Activated CD8-positive, alpha-beta T cell treated with anti-CD3 and anti-CD28 coated beads for 36 hours (primary cell): Measurements from ENCODE around the gene KCNN1. TPM values are rescaled to one million over a fixed set of nuclear protein-coding genes. Genes with fewer than 3 reads are reported as not detected.

Source experiments
- ATAC-seq: fragments of 200-7000 bp; cut with Tn5 transposase; one replicate; pipeline ENCODE4 v1.10.0; 2021; ENCODE audit warnings: mild to moderate bottlenecking, moderate library complexity
- CTCF ChIA-PET: fragments of 350-600 bp; sonication (Branson Sonifier 250); formaldehyde crosslinking; loops from one replicate; lab custom pipeline; 2021; ENCODE audit warnings: antibody characterized with exemption; lab: Charles Lee
- POLR2A ChIA-PET: fragments of 350-600 bp; sonication (Branson Sonifier 250); formaldehyde crosslinking; loops from one replicate; lab custom pipeline; 2021; ENCODE audit warnings: antibody characterized with exemption; lab: Charles Lee
- DNase-seq: peaks from one replicate; pipeline ENCODE4 v3.0.0-alpha.2; 2020
- H3K27ac Mint-ChIP-seq: one replicate; pipeline ENCODE4 v1.8.0; 2021; ENCODE audit warnings: mild to moderate bottlenecking, mixed read lengths
- H3K27me3 Mint-ChIP-seq: one replicate; pipeline ENCODE4 v1.8.0; 2021; ENCODE audit warnings: mixed read lengths
- H3K36me3 Mint-ChIP-seq: one replicate; pipeline ENCODE4 v1.8.0; 2021; ENCODE audit warnings: low read depth, mixed read lengths
- H3K4me1 Mint-ChIP-seq: one replicate; pipeline ENCODE4 v1.8.0; 2021; ENCODE audit warnings: low read depth, mixed read lengths
- H3K4me3 Mint-ChIP-seq: one replicate; pipeline ENCODE4 v1.8.0; 2021; ENCODE audit warnings: mild to moderate bottlenecking, moderate library complexity, mixed read lengths
- H3K9me3 Mint-ChIP-seq: one replicate; pipeline ENCODE4 v1.8.0; 2021; ENCODE audit warnings: mixed read lengths
- intact Hi-C: fragments of 100-400 bp; cut with micrococcal nuclease; formaldehyde crosslinking; loops from one replicate; pipeline ENCODE4 v1.10.0; 2022
- total RNA-seq, 2 experiments: library from RNA; stranded (reverse); gene quantifications; one replicate each; pipeline ENCODE4 v1.2.3, GENCODE V29; 2021
- TF ChIP-seq, protein P1 (sequence below): fragments of 200-600 bp; IDR thresholded peaks from one replicate; pipeline ENCODE4 v1.8.0; 2022; ENCODE audit warnings: antibody characterized with exemption, mild to moderate bottlenecking

KCNN1 gene
- total RNA-seq, 2 experiments from 2014 or later, result 0.25 to 1.7 TPM

DNA sequence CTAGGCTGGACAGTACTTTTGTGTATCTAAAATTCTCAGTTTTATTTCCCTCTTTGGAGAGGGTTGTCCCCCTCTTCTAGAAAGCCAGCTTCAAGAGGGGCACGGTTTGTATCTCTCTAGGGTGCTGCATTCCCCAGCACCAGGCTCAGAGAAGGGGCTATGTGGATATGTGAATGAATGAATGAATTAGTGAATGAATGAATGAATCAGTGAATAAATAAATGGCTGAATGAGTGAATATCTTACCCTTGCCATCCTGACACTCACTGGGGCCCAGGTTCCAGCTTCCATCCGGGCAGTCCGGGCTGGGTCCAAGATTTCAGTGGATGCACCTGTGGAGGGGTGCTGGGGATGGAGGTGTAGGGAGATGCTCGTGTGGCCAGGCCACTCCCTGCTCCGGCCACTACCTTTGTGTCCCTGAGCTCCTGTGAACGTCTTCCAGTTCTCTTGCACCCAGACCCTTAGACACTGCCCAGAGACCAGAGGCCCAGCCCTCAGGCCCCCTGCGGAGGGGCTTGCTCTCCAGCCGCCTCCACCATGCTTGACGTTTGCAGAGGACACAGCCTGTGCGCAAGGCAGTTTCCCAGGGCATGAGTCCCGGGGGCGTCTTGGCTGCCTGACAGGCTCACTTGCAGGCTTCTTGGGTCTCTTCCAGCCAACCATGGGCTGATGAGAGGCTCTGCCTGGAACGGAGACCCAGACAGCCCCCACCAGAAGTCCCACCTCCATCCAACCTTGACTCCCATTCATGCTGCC lies 2.8 kb upstream of the KCNN1 start:
- H3K4me3 Mint-ChIP-seq, result no peak overlapping the region
- intact Hi-C loops, result no loop called here
- H3K36me3 Mint-ChIP-seq, result no peaks in the 10 kb centered on the region
- H3K27ac Mint-ChIP-seq, result no peak overlapping the region
- POLR2A ChIA-PET, result interaction anchor here (0.5 kb wide), 1 partner anchor 104 kb away, joined by 3 read pairs; no protein-coding TSS in a partner anchor
- ATAC-seq (no peak), DNase-seq (no peak)
- H3K9me3 Mint-ChIP-seq, result no peaks in the 10 kb centered on the region
- peaks cover 37% of the 10 kb centered on the region for H3K27me3 Mint-ChIP-seq
- H3K4me1 Mint-ChIP-seq, result peaks cover 7% of the 10 kb centered on the region
- CTCF ChIA-PET, result no interaction called here
- TF ChIP-seq, protein P1, sequence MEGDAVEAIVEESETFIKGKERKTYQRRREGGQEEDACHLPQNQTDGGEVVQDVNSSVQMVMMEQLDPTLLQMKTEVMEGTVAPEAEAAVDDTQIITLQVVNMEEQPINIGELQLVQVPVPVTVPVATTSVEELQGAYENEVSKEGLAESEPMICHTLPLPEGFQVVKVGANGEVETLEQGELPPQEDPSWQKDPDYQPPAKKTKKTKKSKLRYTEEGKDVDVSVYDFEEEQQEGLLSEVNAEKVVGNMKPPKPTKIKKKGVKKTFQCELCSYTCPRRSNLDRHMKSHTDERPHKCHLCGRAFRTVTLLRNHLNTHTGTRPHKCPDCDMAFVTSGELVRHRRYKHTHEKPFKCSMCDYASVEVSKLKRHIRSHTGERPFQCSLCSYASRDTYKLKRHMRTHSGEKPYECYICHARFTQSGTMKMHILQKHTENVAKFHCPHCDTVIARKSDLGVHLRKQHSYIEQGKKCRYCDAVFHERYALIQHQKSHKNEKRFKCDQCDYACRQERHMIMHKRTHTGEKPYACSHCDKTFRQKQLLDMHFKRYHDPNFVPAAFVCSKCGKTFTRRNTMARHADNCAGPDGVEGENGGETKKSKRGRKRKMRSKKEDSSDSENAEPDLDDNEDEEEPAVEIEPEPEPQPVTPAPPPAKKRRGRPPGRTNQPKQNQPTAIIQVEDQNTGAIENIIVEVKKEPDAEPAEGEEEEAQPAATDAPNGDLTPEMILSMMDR, result no peak

DNA sequence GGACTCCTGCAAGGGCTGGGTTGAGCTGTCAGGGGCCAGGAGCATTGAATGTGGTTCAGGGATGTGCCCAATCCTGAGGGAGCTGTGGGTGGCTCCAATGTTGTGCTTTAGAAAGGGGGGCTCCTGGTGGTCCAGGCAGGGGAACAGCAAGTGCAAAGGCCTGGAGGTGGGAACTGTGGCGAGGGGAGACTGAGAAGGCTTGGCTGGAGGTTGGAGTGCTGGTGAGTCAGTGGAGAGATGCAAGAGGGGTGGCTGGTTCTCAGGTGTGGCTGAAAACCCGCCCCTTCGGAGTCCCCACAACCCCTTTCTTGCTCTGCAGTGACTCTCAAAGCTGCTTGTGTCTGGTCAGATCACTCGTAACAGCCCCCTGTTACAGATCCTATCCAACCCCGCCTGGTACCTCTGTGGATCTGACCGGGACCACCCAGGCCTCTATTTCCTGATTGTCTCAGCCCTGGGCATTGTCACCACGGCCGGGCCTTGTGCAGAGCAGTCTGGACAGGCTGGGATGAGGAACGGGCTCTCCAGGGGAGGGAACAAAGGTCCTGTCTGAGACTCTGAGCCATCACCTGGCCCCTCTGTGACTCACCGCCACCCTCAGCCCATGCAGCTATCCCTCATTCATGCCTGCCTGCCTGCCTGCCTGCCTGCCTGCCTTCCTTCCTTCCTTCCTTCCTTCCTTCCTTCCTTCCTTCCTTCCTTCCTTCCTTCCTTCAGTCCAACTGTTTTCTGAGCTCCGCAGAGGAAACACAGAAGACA lies 1.4 kb upstream of the KCNN1 start:
- Mint-ChIP-seq H3K27ac (no peak overlapping the region), H3K27me3 (peaks cover 37% of the 10 kb centered on the region), H3K36me3 (no peaks in the 10 kb centered on the region), H3K4me1 (peaks cover 7% of the 10 kb centered on the region), H3K4me3 (no peak overlapping the region), H3K9me3 (no peaks in the 10 kb centered on the region)
- ChIA-PET CTCF (interaction anchor here (1.0 to 2.0 kb wide), 2 partner anchors 27 to 33 kb away, joined by 3 to 6 read pairs; partner anchors contain the start of gene CCDC124), POLR2A (interaction anchor here (0.7 kb wide), 1 partner anchor 337 kb away, joined by 3 read pairs; no protein-coding TSS in a partner anchor)
- TF ChIP-seq, protein P1, result no peak
- DNase-seq, result peak; percentile 27
- peak; percentile 55 for ATAC-seq
- intact Hi-C loops, result no loop called here

DNA sequence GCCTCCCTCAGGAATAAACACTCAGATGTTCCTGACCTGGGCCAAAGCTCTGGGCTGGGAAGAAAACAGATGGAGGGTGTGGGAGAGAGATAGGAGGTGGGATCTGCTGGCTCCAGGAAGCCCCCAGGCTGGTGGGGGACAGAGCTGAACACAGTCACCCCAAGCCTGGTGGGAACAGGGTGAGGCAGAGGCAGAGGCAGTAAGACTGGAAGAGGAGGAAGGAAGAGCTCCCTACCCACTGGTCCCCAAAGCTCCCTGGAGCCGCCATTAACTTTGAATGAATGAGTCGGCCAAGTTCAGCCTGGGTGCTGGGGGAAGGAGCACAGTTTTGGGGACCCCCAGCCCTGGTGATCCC lies 801 bp upstream of the KCNN1 start:
- no peak for ATAC-seq
- Mint-ChIP-seq H3K4me1 (peaks cover 7% of the 10 kb centered on the region), H3K9me3 (no peaks in the 10 kb centered on the region), H3K27me3 (peaks cover 37% of the 10 kb centered on the region), H3K27ac (no peak overlapping the region), H3K36me3 (no peaks in the 10 kb centered on the region), H3K4me3 (no peak overlapping the region)
- ChIA-PET POLR2A (interaction anchor here (1.6 kb wide), 1 partner anchor 14 kb away, joined by 5 read pairs; no protein-coding TSS in a partner anchor), CTCF (interaction anchor here (1.0 to 2.0 kb wide), 2 partner anchors 28 to 33 kb away, joined by 3 to 6 read pairs; partner anchors contain the start of gene CCDC124)
- DNase-seq, result no peak
- intact Hi-C loops, result no loop called here
- TF ChIP-seq, protein P1, result no peak

DNA sequence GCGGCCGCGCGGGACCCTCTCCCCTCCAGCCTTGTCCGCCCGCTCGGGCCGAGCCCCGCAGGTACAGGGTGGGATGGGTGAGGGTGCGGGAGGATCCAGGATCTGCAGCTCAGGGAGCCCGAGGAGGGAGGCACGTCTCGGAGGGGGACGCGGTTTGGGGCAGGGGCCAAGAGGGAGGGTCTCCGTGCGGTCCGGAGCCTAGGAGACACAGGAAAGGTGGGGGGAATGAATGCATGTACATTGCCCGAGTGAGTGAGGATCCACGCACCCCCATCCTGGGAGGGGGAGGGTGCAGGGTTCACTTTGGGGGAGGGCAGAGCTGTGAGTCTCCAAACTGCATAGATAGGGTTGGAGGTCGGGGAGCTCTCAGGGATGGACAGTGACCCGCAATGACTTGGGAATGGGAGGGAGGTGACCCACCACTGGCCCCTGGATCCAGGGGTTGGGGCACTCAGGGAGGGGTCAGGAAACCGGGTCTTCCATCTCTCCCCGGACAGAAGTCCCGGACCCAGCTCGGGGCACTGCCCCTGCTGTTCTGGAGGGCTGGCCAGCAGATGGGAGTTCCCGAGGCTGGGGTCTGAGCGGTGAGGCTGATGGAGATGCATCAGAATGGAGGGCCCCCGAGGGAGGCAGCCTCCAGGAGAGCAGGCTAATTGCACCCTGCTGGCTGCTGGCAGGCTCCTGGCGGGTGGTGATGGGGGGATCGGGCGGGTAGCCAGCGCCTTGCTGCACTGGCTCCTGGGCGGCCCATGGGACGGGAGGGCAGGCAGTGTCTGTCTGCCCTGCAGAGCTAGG lies 547 bp downstream of the KCNN1 start:
- no peak for ATAC-seq
- CTCF ChIA-PET, result interaction anchor here (2.0 to 2.7 kb wide), 2 partner anchors 21 to 29 kb away, joined by 6 to 9 read pairs; no protein-coding TSS in a partner anchor
- Mint-ChIP-seq H3K36me3 (no peaks in the 10 kb centered on the region), H3K9me3 (no peaks in the 10 kb centered on the region), H3K27me3 (peaks cover 37% of the 10 kb centered on the region), H3K27ac (no peak overlapping the region), H3K4me3 (no peak overlapping the region), H3K4me1 (peaks cover 7% of the 10 kb centered on the region)
- DNase-seq, result no peak
- intact Hi-C loops, result no loop called here
- POLR2A ChIA-PET, result interaction anchor here (1.6 to 1.7 kb wide), 2 partner anchors 10 to 15 kb away, joined by 4 to 5 read pairs; no protein-coding TSS in a partner anchor
- TF ChIP-seq, protein P1, result no peak
